Measurements from ENCODE around the gene PDCD11.
"Not testable (repeated sequence)": the region's sequence is repeated elsewhere in the genome, so short reads cannot be mapped to it uniquely, and the experiment has no call there.

Gene PDCD11

GRCh38 chr10:103416436-103417147 lies 20.2 kb downstream of the PDCD11 start:
- peak; percentile 54 to 69 for DNase-seq

GRCh38 chr10:103417148-103417469 lies 20.7 kb downstream of the PDCD11 start:
- not testable (repeated sequence) for DNase-seq

- no peak for DNase-seq
Observed at GRCh38 chr10:103417601-103418000, 21.2 kb downstream of the PDCD11 start.

- DNase-seq: no peak
Observed at GRCh38 chr10:103419101-103419500, 22.7 kb downstream of the PDCD11 start.

- DNase-seq: no peak
Observed at GRCh38 chr10:103423748-103424147, 27.3 kb downstream of the PDCD11 start.

GRCh38 chr10:103427866-103428265 lies 31.4 kb downstream of the PDCD11 start:
- no peak for DNase-seq

GRCh38 chr10:103428989-103429643 lies 32.7 kb downstream of the PDCD11 start:
- DNase-seq: no peak

- no peak for DNase-seq
Observed at GRCh38 chr10:103429647-103430046, 33.2 kb downstream of the PDCD11 start.

- no peak for DNase-seq
Observed at GRCh38 chr10:103431902-103432301, 35.5 kb downstream of the PDCD11 start.

- no peak for DNase-seq
Observed at GRCh38 chr10:103433858-103434257, 37.4 kb downstream of the PDCD11 start.

GRCh38 chr10:103439776-103440175 lies 43.4 kb downstream of the PDCD11 start:
- no peak for DNase-seq

GRCh38 chr10:103440416-103440815 lies 44.0 kb downstream of the PDCD11 start:
- DNase-seq: no peak

GRCh38 chr10:103441206-103441605 lies 44.8 kb downstream of the PDCD11 start:
- DNase-seq: no peak

- DNase-seq: no peak
Observed at GRCh38 chr10:103441611-103442010, 45.2 kb downstream of the PDCD11 start.

- DNase-seq: no peak
Observed at GRCh38 chr10:103442031-103442461, 45.6 kb downstream of the PDCD11 start.

- no peak for DNase-seq
Observed at GRCh38 chr10:103443475-103444185, 47.2 kb downstream of the PDCD11 start.

- no peak for DNase-seq
Observed at GRCh38 chr10:103444478-103444877, 48.1 kb downstream of the PDCD11 start.

GRCh38 chr10:103445366-103445765 lies 48.9 kb downstream of the PDCD11 start:
- DNase-seq: no peak

- DNase-seq: no peak
Observed at GRCh38 chr10:103445767-103446567, 49.5 kb downstream of the PDCD11 start.

- DNase-seq: no peak
Observed at GRCh38 chr10:103447187-103447586, 50.8 kb downstream of the PDCD11 start.

- no peak for DNase-seq
Observed at GRCh38 chr10:103448746-103449145, 52.3 kb downstream of the PDCD11 start.

GRCh38 chr10:103449208-103450144 lies 53.0 kb downstream of the PDCD11 start:
- DNase-seq: no peak
